K562 (cell line): Measurements from ENCODE around the gene MYPN. TPM values are rescaled to one million over a fixed set of nuclear protein-coding genes. Genes with fewer than 3 reads are reported as not detected.

ENCODE experiments used
- ATAC-seq: fragments of 200-7000 bp; cut with Tn5 transposase; 3 replicates; pipeline ENCODE4 v1.9.1; 2020; ENCODE audit warnings: moderate library complexity
- BruUV-seq: library from RNA; stranded (reverse); fragments of 400-500 nt; replicated peaks from 2 replicates; lab custom pipeline; 2021; lab: Mats Ljungman, UMichigan
- CTCF ChIA-PET: fragments of 300-600 bp; formaldehyde crosslinking; extraction: SDS; loops from one replicate; lab custom pipeline; 2021; ENCODE audit warnings: low intra/inter-chr PET ratio; lab: Yijun Ruan, JAX
- POLR2A ChIA-PET: fragments of 300-600, 350-650 bp; sonication (Branson Sonifier 250); formaldehyde crosslinking; extraction: SDS; loops from one replicate; lab custom pipeline; 2021; ENCODE audit warnings: antibody characterized with exemption, inconsistent platforms; lab: Yijun Ruan, JAX
- DNase-seq, 4 experiments: peaks; one replicate each; pipeline versions ENCODE4 v3.0.0 to v3.0.0-alpha.2; 2011 to 2018; ENCODE audit warnings: low spot score in 3 of 4, mixed read lengths in 3 of 4; ENCODE audit errors: extremely low read depth in 1 of 4
- FAIRE-seq: peaks from 2 replicates; lab custom pipeline; 2011; peaks lifted over from hg19 to GRCh38; lab: Jason Lieb, UNC
- H2AFZ ChIP-seq: 2 replicates; pipeline ENCODE4 v1.6.0; 2011; ENCODE audit warnings: low read depth, low read length, control low read depth, inconsistent platforms
- H3K27ac ChIP-seq: fragments of 200-600 bp; 3 replicates; pipeline ENCODE4 v1.8.0; 2011; ENCODE audit warnings: low read depth, mild to moderate bottlenecking, control low read depth, inconsistent platforms, low read length, moderate library complexity, mixed read lengths; ENCODE audit errors: extremely low read depth
- H3K27me3 ChIP-seq, 2 experiments: fragments of 300-600 bp in 1 of 2; 2 replicates in 1 of 2; 3 replicates in 1 of 2; pipeline versions ENCODE4 v1.6.0 to v1.8.0; 2011; ENCODE audit warnings: inconsistent platforms in 2 of 2, low read length in 2 of 2, mild to moderate bottlenecking in 1 of 2, mixed read lengths in 1 of 2, moderate library complexity in 1 of 2; ENCODE audit not compliant: control insufficient read depth in 2 of 2, insufficient read depth in 2 of 2
- H3K36me3 ChIP-seq: fragments of 300-600 bp; 3 replicates; pipeline ENCODE4 v1.8.0; 2011; ENCODE audit warnings: mild to moderate bottlenecking, low read length, inconsistent platforms; ENCODE audit not compliant: control insufficient read depth, insufficient read depth
- H3K4me1 ChIP-seq, 2 experiments: fragments of 200-600 bp in 1 of 2; replicated peaks in 1 of 2; 2 replicates in 1 of 2; 3 replicates in 1 of 2; pipeline versions ENCODE4 v1.5.1 to v1.8.0; 2011; ENCODE audit warnings: inconsistent platforms in 2 of 2, low read length in 2 of 2, mild to moderate bottlenecking in 1 of 2, mixed read lengths in 1 of 2, moderate library complexity in 1 of 2; ENCODE audit not compliant: control insufficient read depth in 2 of 2, insufficient read depth in 2 of 2
- H3K4me2 ChIP-seq: 2 replicates; pipeline ENCODE4 v1.6.1; 2011; ENCODE audit warnings: low read length, control low read depth, inconsistent platforms, mixed read lengths; ENCODE audit not compliant: insufficient read depth
- H3K4me3 ChIP-seq: fragments of 200-600 bp; sonication (generic), shearing (Covaris generic); 2 replicates; pipeline ENCODE4 v1.5.1; 2016; ENCODE audit warnings: control low read depth, inconsistent platforms
- H3K79me2 ChIP-seq: fragments of 200-600 bp; 3 replicates; pipeline ENCODE4 v1.8.0; 2011; ENCODE audit warnings: low read length, inconsistent platforms; ENCODE audit not compliant: control insufficient read depth, insufficient read depth
- H3K9ac ChIP-seq, 2 experiments: 2 replicates each; pipeline versions ENCODE4 v1.6.0 to v1.6.1; 2011; ENCODE audit warnings: low read depth in 2 of 2, low read length in 2 of 2, control low read depth in 1 of 2, inconsistent platforms in 1 of 2, mild to moderate bottlenecking in 1 of 2, mixed read lengths in 1 of 2; ENCODE audit not compliant: insufficient read depth in 1 of 2
- H3K9me1 ChIP-seq: one replicate; pipeline ENCODE4 v1.6.0; 2011; ENCODE audit warnings: inconsistent platforms, mild to moderate bottlenecking, low read length, moderate library complexity; ENCODE audit not compliant: control insufficient read depth, insufficient read depth
- H3K9me3 ChIP-seq: replicated peaks from 2 replicates; pipeline ENCODE4 v1.5.1; 2011; ENCODE audit warnings: low read depth, low read length, inconsistent platforms; ENCODE audit not compliant: control insufficient read depth, insufficient read depth
- H4K20me1 ChIP-seq: replicated peaks from 2 replicates; pipeline ENCODE4 v1.6.1; 2011; ENCODE audit warnings: low read length, inconsistent platforms, mixed read lengths; ENCODE audit not compliant: control insufficient read depth, insufficient read depth
- CREB5 ChIP-seq: fragments of 250-450 bp; sonication (Bioruptor Pico); IDR thresholded peaks from 2 replicates; pipeline ENCODE4 v1.5.0; 2020; ENCODE audit warnings: mild to moderate bottlenecking
- CTBP1 ChIP-seq: fragments of 450-650 bp; IDR thresholded peaks from 2 replicates; pipeline ENCODE4 v1.6.1; 2016; ENCODE audit warnings: borderline replicate concordance
- E2F1 ChIP-seq: sonication (generic); formaldehyde crosslinking; IDR thresholded peaks from 2 replicates; pipeline ENCODE4 v1.8.1; 2023; ENCODE audit warnings: mild to moderate bottlenecking, missing genetic modification reagents, moderate library complexity
- HBP1 ChIP-seq: fragments of 450-650 bp; formaldehyde crosslinking; IDR thresholded peaks from 2 replicates; pipeline ENCODE4 v1.4.0; 2022; ENCODE audit warnings: missing genetic modification characterization
- HDAC3 ChIP-seq: fragments of 450-650 bp; IDR thresholded peaks from 2 replicates; pipeline ENCODE4 v1.6.1; 2018; ENCODE audit warnings: borderline replicate concordance, mild to moderate bottlenecking, moderate library complexity; ENCODE audit not compliant: partially characterized antibody
- KDM4B ChIP-seq, 2 experiments: fragments of 450-650 bp in 1 of 2; sonication (generic) in 1 of 2; IDR thresholded peaks; 2 replicates each; pipeline ENCODE4 v1.6.1; 2016 to 2017; ENCODE audit warnings: borderline replicate concordance in 2 of 2, antibody characterized with exemption in 1 of 2, low read depth in 1 of 2, mild to moderate bottlenecking in 1 of 2
- MAFG ChIP-seq: fragments of 450-650 bp; conservative IDR thresholded peaks from 2 replicates; pipeline ENCODE4 v1.6.1; 2016; ENCODE audit warnings: missing genetic modification characterization, missing compliant biosample characterization
- NEUROD1 ChIP-seq: fragments of 150-350 bp; IDR thresholded peaks from 2 replicates; pipeline ENCODE4 v1.6.1; 2014; ENCODE audit warnings: borderline replicate concordance, low read length, low read depth; ENCODE audit not compliant: partially characterized antibody
- PATZ1 ChIP-seq: fragments of 250-450 bp; sonication (Bioruptor Pico); IDR thresholded peaks from 2 replicates; pipeline ENCODE4 v1.5.0; 2020; ENCODE audit warnings: mild to moderate bottlenecking, borderline replicate concordance
- PREB ChIP-seq: sonication (generic); formaldehyde crosslinking; IDR thresholded peaks from 2 replicates; pipeline ENCODE4 v1.8.1; 2023; ENCODE audit warnings: mild to moderate bottlenecking, missing genetic modification reagents
- SAFB ChIP-seq: fragments of 200-400 bp; formaldehyde crosslinking; IDR thresholded peaks from 2 replicates; pipeline ENCODE4 v1.6.1; 2017; ENCODE audit warnings: low read depth, low read length, borderline replicate concordance
- ZNF551 ChIP-seq: fragments of 250-450 bp; sonication (Bioruptor Pico); IDR thresholded peaks from 2 replicates; pipeline ENCODE4 v1.5.0; 2021; ENCODE audit warnings: mild to moderate bottlenecking, moderate library complexity
- ZNF76 ChIP-seq: fragments of 250-450 bp; sonication (Bioruptor Pico); IDR thresholded peaks from 2 replicates; pipeline ENCODE4 v1.4.0; 2020; ENCODE audit warnings: mild to moderate bottlenecking, moderate library complexity, borderline replicate concordance
- WGBS: fragments of 100-300 bp; shearing (Covaris generic); methylation state at CpG from one replicate; pipeline ENCODE4 v1.1.6; 2016; ENCODE audit warnings: low coverage, mixed read lengths; ENCODE audit not compliant: insufficient coverage; ENCODE audit errors: missing lambda C conversion rate; 5-methylcytosine and 5-hydroxymethylcytosine counted together
- in situ Hi-C: fragments of 300-500 bp; cut with MboI; formaldehyde crosslinking; loops from 4 replicates; pipeline ENCODE4 v1.15.0; 2018; ENCODE audit warnings: inconsistent platforms, mixed read lengths
- intact Hi-C: fragments of 100-400 bp; cut with micrococcal nuclease; formaldehyde crosslinking; loops from 2 replicates; pipeline ENCODE4 v1.14.2; 2022
- polyA plus RNA-seq, 8 experiments: library from polyadenylated mRNA; depleted of rRNA in 4 of 8; stranded (reverse) in 5 of 8; unstranded in 3 of 8; fragments of >200 nt; fragmentation: Nextera tagmentation in 2 of 8; fragmentation: Illumina TruSeq in 1 of 8; extraction: Ambion mirVana in 2 of 8; extraction: Trizol in 1 of 8; gene quantifications; 2 replicates each; pipeline versions ENCODE4 v1.2.1 to v1.2.3, GENCODE V29; 2011 to 2014; ENCODE audit warnings: inconsistent platforms in 1 of 8, missing spikeins in 1 of 8
- total RNA-seq, 7 experiments: library from RNA; depleted of rRNA in 6 of 7; stranded (reverse); fragments of >200 nt in 6 of 7; fragmentation: Illumina TruSeq in 2 of 7; extraction: Trizol in 2 of 7; gene quantifications; 2 replicates each; pipeline versions ENCODE4 v1.2.1 to v1.2.3, GENCODE V29; 2011 to 2021; ENCODE audit warnings: low replicate concordance in 1 of 7

The MYPN gene
- total and polyA plus RNA-seq, 9 of the 15 experiments (the other 6 are each of a cell fraction or from before 2014, with no cell fraction given) = not detected

- FAIRE-seq = no peak
- H3K4me2 ChIP-seq = no peak overlapping the region
- no peak for ATAC-seq
- no peak overlapping the region for H3K4me3 ChIP-seq
- intact Hi-C loops = loop anchor here (1.0 to 2.0 kb wide), 4 partner anchors 91 to 685 kb away; partner anchors contain the start of genes HNRNPH3 and PBLD
- no TSS peak for BruUV-seq
- WGBS = 0% methylated on average over 1 of the region's 1 CpG
- 0 out of 2 replicates have a peak, but pooled peaks cover 3% of the 10 kb centered on the region for H4K20me1 ChIP-seq
- TF ChIP-seq HBP1 (CRISPR knock-in tag) (no peak), E2F1 (no peak), PATZ1 (CRISPR knock-in tag) (no peak), ZNF76 (CRISPR knock-in tag) (no peak), SAFB (no peak), CTBP1 (no peak), CREB5 (CRISPR knock-in tag) (no peak), NEUROD1 (no peak), PREB (CRISPR knock-in tag) (no peak), MAFG (tag) (no peak), KDM4B (IDR thresholded peaks at IDR 0.05; ENCODE audit: borderline replicate concordance in 2 of 2, low read depth in 1 of 2) (no peak), ZNF551 (CRISPR knock-in tag) (no peak), HDAC3 (no peak)
- H3K79me2 ChIP-seq = no peaks in the 10 kb centered on the region
- peaks cover 32 to 35% of the 10 kb centered on the region in 2 experiments for H3K27me3 ChIP-seq
- DNase-seq = no peak
- no peak overlapping the region for H3K27ac ChIP-seq
- H3K9ac ChIP-seq = no peak overlapping the region
- ChIA-PET CTCF (interaction anchor here (1.6 kb wide), 1 partner anchor 91 kb away, joined by 4 read pairs; no protein-coding TSS in a partner anchor), POLR2A (no interaction called here)
- H2AFZ ChIP-seq = no peak overlapping the region
- no peaks in the 10 kb centered on the region for H3K36me3 ChIP-seq
- no peaks in the 10 kb centered on the region for H3K9me1 ChIP-seq
- no peaks in the 10 kb centered on the region; a peak in 1 of 5 replicates for H3K4me1 ChIP-seq
- H3K9me3 ChIP-seq = no peaks in the 10 kb centered on the region
- in situ Hi-C loops = loop anchor here (5.0 to 10.0 kb wide), 2 partner anchors 91 to 683 kb away; no protein-coding TSS in a partner anchor
Measured at GRCh38 chr10:68211669-68212068, 102.4 kb downstream of the MYPN start.
